Naive thymus-derived CD4-positive, alpha-beta T cell (primary cell): Measurements from ENCODE around the gene JUND. TPM values are rescaled to one million over a fixed set of nuclear protein-coding genes. Genes with fewer than 3 reads are reported as not detected.

Experiments used
- ATAC-seq: fragments of 150-1000 bp; cut with Tn5 transposase; 2 replicates; pipeline ENCODE4 v1.10.0; 2021; ENCODE audit warnings: mild to moderate bottlenecking, moderate library complexity
- CTCF ChIA-PET: fragments of 350-600 bp; sonication (Branson Sonifier 250); formaldehyde crosslinking; loops from one replicate; lab custom pipeline; 2021; ENCODE audit warnings: antibody characterized with exemption; lab: Charles Lee
- POLR2A ChIA-PET: fragments of 350-600 bp; sonication (Branson Sonifier 250); formaldehyde crosslinking; loops from one replicate; lab custom pipeline; 2021; ENCODE audit warnings: antibody characterized with exemption, inconsistent platforms; lab: Charles Lee
- DNase-seq, 9 donors: peaks; one replicate each; pipeline versions ENCODE4 v3.0.0 to v3.0.0-alpha.2; 2020 to 2022; ENCODE audit warnings: mixed read lengths in 1 of 9
- H3K27ac ChIP-seq: one replicate; pipeline ENCODE4 v1.7.0; 2013; ENCODE audit warnings: mild to moderate bottlenecking, low read depth, low read length, moderate library complexity
- H3K27me3 ChIP-seq, 2 donors: one replicate each; pipeline ENCODE4 v1.7.0; 2013; ENCODE audit warnings: low read length in 2 of 2, mild to moderate bottlenecking in 2 of 2, moderate library complexity in 2 of 2; ENCODE audit not compliant: control insufficient read depth in 2 of 2, insufficient read depth in 2 of 2
- H3K36me3 ChIP-seq, 3 experiments: 1 replicate in 2 of 3; 2 replicates in 1 of 3; pipeline ENCODE4 v1.7.0; 2013; ENCODE audit warnings: low read length in 3 of 3, mild to moderate bottlenecking in 3 of 3, moderate library complexity in 1 of 3; ENCODE audit not compliant: insufficient read depth in 3 of 3, control insufficient read depth in 2 of 3
- H3K4me1 ChIP-seq, 2 donors: one replicate each; pipeline ENCODE4 v1.7.0; 2013; ENCODE audit warnings: low read length in 2 of 2, mild to moderate bottlenecking in 2 of 2, moderate library complexity in 1 of 2; ENCODE audit not compliant: control insufficient read depth in 2 of 2, insufficient read depth in 2 of 2
- H3K4me3 ChIP-seq: 2 replicates; pipeline ENCODE4 v1.7.0; 2013; ENCODE audit warnings: mild to moderate bottlenecking, low read length
- H3K9me3 ChIP-seq, 3 experiments: 1 replicate in 2 of 3; 2 replicates in 1 of 3; pipeline ENCODE4 v1.7.0; 2013; ENCODE audit warnings: low read length in 3 of 3; ENCODE audit not compliant: control insufficient read depth in 2 of 3
- H3K27ac Mint-ChIP-seq, 9 donors: one replicate each; pipeline ENCODE4 v1.8.0; 2020 to 2022; ENCODE audit warnings: mixed read lengths in 9 of 9, mild to moderate bottlenecking in 8 of 9, moderate library complexity in 5 of 9, inconsistent platforms in 2 of 9
- H3K27me3 Mint-ChIP-seq, 5 donors: one replicate each; pipeline ENCODE4 v1.8.0; 2021 to 2022; ENCODE audit warnings: mixed read lengths in 5 of 5, mild to moderate bottlenecking in 1 of 5
- H3K36me3 Mint-ChIP-seq, 5 donors: one replicate each; pipeline ENCODE4 v1.8.0; 2020 to 2022; ENCODE audit warnings: mixed read lengths in 5 of 5, mild to moderate bottlenecking in 3 of 5, inconsistent platforms in 1 of 5
- H3K4me1 Mint-ChIP-seq, 7 donors: one replicate each; pipeline ENCODE4 v1.8.0; 2020 to 2022; ENCODE audit warnings: mixed read lengths in 7 of 7, mild to moderate bottlenecking in 3 of 7, inconsistent platforms in 1 of 7
- H3K4me3 Mint-ChIP-seq, 10 donors: one replicate each; pipeline ENCODE4 v1.8.0; 2020 to 2022; ENCODE audit warnings: mild to moderate bottlenecking in 10 of 10, mixed read lengths in 10 of 10, moderate library complexity in 6 of 10, inconsistent platforms in 2 of 10
- H3K9me3 Mint-ChIP-seq, 11 donors: one replicate each; pipeline ENCODE4 v1.8.0; 2020 to 2022; ENCODE audit warnings: mixed read lengths in 11 of 11, mild to moderate bottlenecking in 4 of 11, inconsistent platforms in 1 of 11, moderate library complexity in 1 of 11
- intact Hi-C, 2 donors: fragments of 100-400 bp; cut with micrococcal nuclease; formaldehyde crosslinking; loops; one replicate each; pipeline ENCODE4 v1.15.1; 2023
- polyA plus RNA-seq, 2 donors: library from polyadenylated mRNA; unstranded; fragments of 300-500 nt; fragmentation: Illumina TruSeq; gene quantifications; one replicate each; pipeline ENCODE4 v1.2.3, GENCODE V29; 2021
- total RNA-seq, 6 experiments: library from RNA in 5 of 6; stranded (reverse) in 5 of 6; gene quantifications; 1 replicate in 5 of 6; 2 replicates in 1 of 6; pipeline ENCODE4 v1.2.3 and lab custom pipeline; 2021 to 2026

Gene JUND
- total and polyA plus RNA-seq, 7 experiments from 2014 or later = 29.0 to 1,360 (median 234) TPM

GRCh38 chr19:18261474-18261873, 19.9 kb downstream of the JUND start:
- no peaks in the 10 kb centered on the region for H3K27me3 ChIP-seq
- Mint-ChIP-seq H3K36me3 (peaks cover 0 to 10% (median 0%) of the 10 kb centered on the region in 5 donors), H3K27ac (no peak overlapping the region), H3K27me3 (no peaks in the 10 kb centered on the region), H3K4me1 (peaks cover 0 to 10% (median 0%) of the 10 kb centered on the region in 7 donors), H3K4me3 (peak overlapping the region in 1 of 10 donors; percentile 51), H3K9me3 (peaks cover 0 to 10% (median 0%) of the 10 kb centered on the region in 11 donors)
- intact Hi-C loops = no loop called here
- ChIA-PET POLR2A (interaction anchor here (0.8 kb wide), 1 partner anchor 157 kb away, joined by 8 read pairs; no protein-coding TSS in a partner anchor), CTCF (interaction anchor here (0.6 to 3.9 kb wide), 3 partner anchors 10 to 58 kb away, joined by 3 to 15 read pairs (median 3); partner anchors contain the start of gene RAB3A)
- H3K9me3 ChIP-seq = no peaks in the 10 kb centered on the region
- no peak for DNase-seq
- H3K36me3 ChIP-seq = peaks cover 0 to 24% (median 6%) of the 10 kb centered on the region in 3 experiments
- H3K27ac ChIP-seq = no peak overlapping the region
- H3K4me3 ChIP-seq = no peak overlapping the region
- H3K4me1 ChIP-seq = no peaks in the 10 kb centered on the region
- ATAC-seq = peak; percentile 14

- Histone ChIP-seq H3K27me3 (no peaks in the 10 kb centered on the region), H3K27ac (no peak overlapping the region), H3K4me3 (no peak overlapping the region), H3K9me3 (no peaks in the 10 kb centered on the region), H3K4me1 (no peaks in the 10 kb centered on the region), H3K36me3 (peaks cover 0 to 8% (median 0%) of the 10 kb centered on the region in 3 experiments)
- Mint-ChIP-seq H3K27ac (no peak overlapping the region), H3K36me3 (peaks cover 0 to 3% (median 0%) of the 10 kb centered on the region in 5 donors), H3K9me3 (peaks cover 0 to under 1% (median 0%) of the 10 kb centered on the region in 11 donors), H3K4me3 (no peak overlapping the region), H3K4me1 (peaks cover 0 to 10% (median 0%) of the 10 kb centered on the region in 7 donors), H3K27me3 (peaks cover 0 to 7% (median 5%) of the 10 kb centered on the region in 5 donors)
- intact Hi-C loops = no loop called here
- POLR2A ChIA-PET = interaction anchor here (1.1 kb wide), 1 partner anchor 19 kb away, joined by 3 read pairs; no protein-coding TSS in a partner anchor
- peak; percentile 11 for ATAC-seq
- DNase-seq = no peak
- CTCF ChIA-PET = interaction anchor here (1.1 to 3.9 kb wide), 2 partner anchors 8 to 88 kb away, joined by 4 to 15 read pairs; no protein-coding TSS in a partner anchor
Observed at GRCh38 chr19:18259893-18260292, 21.5 kb downstream of the JUND start.

GRCh38 chr19:18257503-18258470, 23.6 kb downstream of the JUND start:
- Mint-ChIP-seq H3K36me3 (no peaks in the 10 kb centered on the region), H3K4me3 (no peak overlapping the region), H3K27me3 (peaks cover 12 to 23% (median 22%) of the 10 kb centered on the region in 5 donors), H3K4me1 (peaks cover 0 to 10% (median 2%) of the 10 kb centered on the region in 7 donors), H3K9me3 (no peaks in the 10 kb centered on the region), H3K27ac (no peak overlapping the region)
- Histone ChIP-seq H3K4me3 (no peak overlapping the region), H3K9me3 (no peaks in the 10 kb centered on the region), H3K4me1 (no peaks in the 10 kb centered on the region), H3K36me3 (no peaks in the 10 kb centered on the region), H3K27ac (no peak overlapping the region), H3K27me3 (no peaks in the 10 kb centered on the region)
- ChIA-PET POLR2A (no interaction called here), CTCF (interaction anchor here (0.5 to 0.8 kb wide), 2 partner anchors 18 to 197 kb away, joined by 3 read pairs; no protein-coding TSS in a partner anchor)
- intact Hi-C loops = no loop called here
- ATAC-seq (no peak), DNase-seq (no peak)

GRCh38 chr19:18254546-18255503, 26.6 kb downstream of the JUND start:
- Histone ChIP-seq H3K36me3 (no peaks in the 10 kb centered on the region), H3K27ac (no peak overlapping the region), H3K4me1 (no peaks in the 10 kb centered on the region), H3K9me3 (no peaks in the 10 kb centered on the region), H3K4me3 (no peak overlapping the region), H3K27me3 (no peaks in the 10 kb centered on the region)
- H3K4me1 Mint-ChIP-seq = peaks cover 0 to 7% (median 5%) of the 10 kb centered on the region in 7 donors
- H3K27me3 Mint-ChIP-seq = peaks cover 22 to 34% (median 34%) of the 10 kb centered on the region in 5 donors
- ChIA-PET CTCF (interaction anchor here (1.0 to 7.4 kb wide), 5 partner anchors 24 to 76 kb away, joined by 3 to 95 read pairs (median 3); partner anchors contain the start of gene RAB3A), POLR2A (interaction anchor here (1.5 kb wide), 2 partner anchors 26 to 62 kb away, joined by 3 to 5 read pairs; no protein-coding TSS in a partner anchor)
- H3K9me3 Mint-ChIP-seq = no peaks in the 10 kb centered on the region
- H3K36me3 Mint-ChIP-seq = no peaks in the 10 kb centered on the region
- peak overlapping the region in 2 of 9 donors; percentile 42 to 63 for H3K27ac Mint-ChIP-seq
- H3K4me3 Mint-ChIP-seq = no peak overlapping the region
- DNase-seq = no peak
- intact Hi-C loops = no loop called here
- no peak for ATAC-seq

- Histone ChIP-seq H3K36me3 (no peaks in the 10 kb centered on the region), H3K4me1 (no peaks in the 10 kb centered on the region), H3K4me3 (no peak overlapping the region), H3K27ac (no peak overlapping the region), H3K27me3 (no peaks in the 10 kb centered on the region), H3K9me3 (no peaks in the 10 kb centered on the region)
- Mint-ChIP-seq H3K27me3 (peaks cover 22 to 34% (median 34%) of the 10 kb centered on the region in 5 donors), H3K36me3 (no peaks in the 10 kb centered on the region), H3K27ac (no peak overlapping the region), H3K4me3 (no peak overlapping the region), H3K4me1 (peaks cover 0 to 7% (median 5%) of the 10 kb centered on the region in 7 donors), H3K9me3 (no peaks in the 10 kb centered on the region)
- CTCF ChIA-PET = interaction anchor here (0.6 to 7.4 kb wide), 5 partner anchors 25 to 160 kb away, joined by 3 to 95 read pairs (median 6); partner anchors contain the start of genes MPV17L2 and RAB3A
- DNase-seq (no peak), ATAC-seq (peak; percentile 64)
- intact Hi-C loops = no loop called here
- POLR2A ChIA-PET = interaction anchor here (1.0 to 1.5 kb wide), 4 partner anchors 27 to 93 kb away, joined by 3 to 5 read pairs (median 4); partner anchors contain the start of gene RAB3A
Observed at GRCh38 chr19:18253716-18254115, 27.7 kb downstream of the JUND start.
